PC-3 (cell line): ENCODE results near the gene AFF3.

Experiments
- EZH2 ChIP-seq: fragments of 300-600 bp; sonication (generic); IDR thresholded peaks from one replicate; pipeline ENCODE4 v1.6.1; 2017; ENCODE audit warnings: antibody characterized with exemption, mild to moderate bottlenecking, low read length; ENCODE audit not compliant: unreplicated experiment
- EZH2phosphoT487 ChIP-seq: fragments of 300-600 bp; sonication (generic); IDR thresholded peaks from 2 replicates; pipeline ENCODE4 v1.6.1; 2018; ENCODE audit warnings: mild to moderate bottlenecking, antibody characterized with exemption, low read length, borderline replicate concordance
- TF ChIP-seq, protein P1 (sequence below): fragments of 300-600 bp; sonication (generic); conservative IDR thresholded peaks from 2 replicates; pipeline ENCODE4 v1.5.1; 2017; ENCODE audit warnings: antibody characterized with exemption, low read depth, mild to moderate bottlenecking, low read length

DNA sequence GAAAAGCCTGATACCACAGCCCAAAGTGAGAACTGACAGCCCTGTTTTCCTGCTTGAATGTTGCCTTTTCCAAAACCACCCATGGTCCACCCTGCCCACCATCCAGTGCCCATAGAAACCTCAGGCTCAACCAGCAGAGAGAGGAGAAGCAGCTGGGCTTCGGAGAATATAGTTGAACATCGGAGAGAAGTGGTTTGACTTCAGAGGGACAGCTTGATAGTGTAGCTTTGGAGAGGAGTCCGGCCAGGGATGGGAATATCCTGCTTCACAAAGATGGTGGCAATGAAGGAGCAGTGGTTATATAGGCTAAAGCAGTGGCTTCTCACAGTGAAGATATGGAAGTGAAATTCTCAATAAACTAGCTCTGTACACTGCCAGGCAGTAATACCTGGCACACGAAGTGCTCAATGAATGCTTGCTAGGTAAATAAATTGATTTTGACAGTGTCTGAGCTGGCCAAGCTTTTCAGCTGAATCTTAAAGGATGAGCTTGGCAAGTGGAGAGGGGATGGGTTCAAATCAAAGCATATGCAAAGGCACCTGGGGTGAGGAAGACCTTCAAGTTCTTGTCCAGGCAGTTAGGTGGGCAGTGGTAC lies 21.2 kb downstream of the AFF3 start:
- TF ChIP-seq, protein P1, sequence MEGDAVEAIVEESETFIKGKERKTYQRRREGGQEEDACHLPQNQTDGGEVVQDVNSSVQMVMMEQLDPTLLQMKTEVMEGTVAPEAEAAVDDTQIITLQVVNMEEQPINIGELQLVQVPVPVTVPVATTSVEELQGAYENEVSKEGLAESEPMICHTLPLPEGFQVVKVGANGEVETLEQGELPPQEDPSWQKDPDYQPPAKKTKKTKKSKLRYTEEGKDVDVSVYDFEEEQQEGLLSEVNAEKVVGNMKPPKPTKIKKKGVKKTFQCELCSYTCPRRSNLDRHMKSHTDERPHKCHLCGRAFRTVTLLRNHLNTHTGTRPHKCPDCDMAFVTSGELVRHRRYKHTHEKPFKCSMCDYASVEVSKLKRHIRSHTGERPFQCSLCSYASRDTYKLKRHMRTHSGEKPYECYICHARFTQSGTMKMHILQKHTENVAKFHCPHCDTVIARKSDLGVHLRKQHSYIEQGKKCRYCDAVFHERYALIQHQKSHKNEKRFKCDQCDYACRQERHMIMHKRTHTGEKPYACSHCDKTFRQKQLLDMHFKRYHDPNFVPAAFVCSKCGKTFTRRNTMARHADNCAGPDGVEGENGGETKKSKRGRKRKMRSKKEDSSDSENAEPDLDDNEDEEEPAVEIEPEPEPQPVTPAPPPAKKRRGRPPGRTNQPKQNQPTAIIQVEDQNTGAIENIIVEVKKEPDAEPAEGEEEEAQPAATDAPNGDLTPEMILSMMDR: no peak
- TF ChIP-seq EZH2phosphoT487: no peak
- no peak for TF ChIP-seq EZH2
